HG02571 (cell line): ENCODE data around the gene RACGAP1.

Experiments
- ATAC-seq: cut with Tn5 transposase; IDR thresholded peaks from one replicate; pipeline ENCODE4 v1.9.1; 2021; ENCODE audit warnings: mild to moderate bottlenecking, moderate library complexity; ENCODE audit not compliant: unreplicated experiment

Gene RACGAP1

DNA sequence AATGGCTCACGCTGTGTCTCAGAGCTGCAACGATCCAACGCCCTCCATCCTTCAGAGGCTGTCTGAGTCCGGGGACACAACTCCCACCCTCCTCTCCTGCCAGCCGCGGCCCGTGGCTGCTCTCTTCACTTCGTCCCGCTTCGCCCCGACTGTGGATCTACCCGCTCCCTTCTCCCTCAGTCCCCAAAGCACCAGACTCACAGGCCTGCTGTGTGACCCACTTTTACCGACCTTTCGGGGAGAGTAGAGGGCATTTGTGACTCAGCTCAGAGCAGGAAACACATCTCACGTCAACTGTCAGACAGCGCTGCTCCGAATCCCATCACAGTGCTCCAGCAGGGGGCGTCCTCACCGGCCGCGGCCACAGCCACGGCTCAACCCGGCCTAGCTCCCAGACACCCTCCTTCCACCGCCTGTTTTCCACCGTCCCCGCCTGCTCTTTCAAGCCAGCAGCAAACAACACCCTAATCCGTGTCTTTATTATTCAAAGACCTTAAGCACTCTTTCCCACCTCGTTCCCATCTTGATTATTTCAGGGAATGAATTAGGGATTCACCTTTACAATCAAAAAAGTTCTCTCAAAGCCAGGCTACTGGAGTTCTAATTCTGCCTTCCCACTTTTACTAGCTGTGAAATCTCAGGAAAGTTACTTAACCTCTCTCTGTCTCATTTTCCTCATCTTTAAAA is 79.8 kb downstream of the RACGAP1 start:
- peak; percentile 53 for ATAC-seq

GRCh38 chr12:49944718-49945117 is 80.6 kb downstream of the RACGAP1 start:
- no peak for ATAC-seq

GRCh38 chr12:49944046-49944445 is 81.2 kb downstream of the RACGAP1 start:
- no peak for ATAC-seq

- no peak for ATAC-seq
These were observed 81.7 kb downstream of the RACGAP1 start for GRCh38 chr12:49943625-49943960.

DNA sequence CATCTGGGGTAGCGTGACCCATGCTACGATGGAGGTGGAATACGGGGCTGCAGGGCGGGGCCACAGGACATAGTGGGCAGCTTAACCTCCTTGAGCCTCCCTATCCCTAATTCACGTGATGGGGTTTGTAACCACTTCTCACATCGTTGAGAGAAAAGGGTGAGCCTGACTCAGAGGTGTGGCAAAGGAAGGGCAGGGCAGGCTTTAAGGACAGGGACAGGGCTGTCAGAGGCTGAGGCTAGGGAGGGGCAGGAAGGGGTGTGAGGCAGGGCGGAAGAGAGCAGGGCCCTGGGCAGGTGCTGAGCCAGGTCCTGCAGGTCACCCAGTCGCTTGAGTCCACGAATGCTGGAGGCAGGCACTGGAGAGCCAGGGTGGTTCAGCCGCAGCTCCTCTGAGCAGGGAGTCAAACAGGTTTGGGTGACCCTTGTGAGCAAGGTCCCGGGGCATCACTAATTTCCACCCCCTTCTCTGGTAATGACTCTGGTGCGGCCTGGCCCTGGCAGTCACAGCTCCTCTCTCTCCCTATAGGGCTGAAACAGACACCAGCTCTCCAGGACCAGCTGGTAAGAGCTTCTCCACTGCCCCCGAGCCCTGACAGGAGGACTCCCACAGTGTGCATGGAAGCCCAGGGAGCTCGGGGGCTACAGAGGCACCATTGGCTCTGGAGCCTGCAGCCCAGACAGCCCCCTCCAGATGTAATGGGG is 82.2 kb downstream of the RACGAP1 start:
- ATAC-seq = no peak

GRCh38 chr12:49942512-49942893 is 82.8 kb downstream of the RACGAP1 start:
- ATAC-seq = no peak

DNA sequence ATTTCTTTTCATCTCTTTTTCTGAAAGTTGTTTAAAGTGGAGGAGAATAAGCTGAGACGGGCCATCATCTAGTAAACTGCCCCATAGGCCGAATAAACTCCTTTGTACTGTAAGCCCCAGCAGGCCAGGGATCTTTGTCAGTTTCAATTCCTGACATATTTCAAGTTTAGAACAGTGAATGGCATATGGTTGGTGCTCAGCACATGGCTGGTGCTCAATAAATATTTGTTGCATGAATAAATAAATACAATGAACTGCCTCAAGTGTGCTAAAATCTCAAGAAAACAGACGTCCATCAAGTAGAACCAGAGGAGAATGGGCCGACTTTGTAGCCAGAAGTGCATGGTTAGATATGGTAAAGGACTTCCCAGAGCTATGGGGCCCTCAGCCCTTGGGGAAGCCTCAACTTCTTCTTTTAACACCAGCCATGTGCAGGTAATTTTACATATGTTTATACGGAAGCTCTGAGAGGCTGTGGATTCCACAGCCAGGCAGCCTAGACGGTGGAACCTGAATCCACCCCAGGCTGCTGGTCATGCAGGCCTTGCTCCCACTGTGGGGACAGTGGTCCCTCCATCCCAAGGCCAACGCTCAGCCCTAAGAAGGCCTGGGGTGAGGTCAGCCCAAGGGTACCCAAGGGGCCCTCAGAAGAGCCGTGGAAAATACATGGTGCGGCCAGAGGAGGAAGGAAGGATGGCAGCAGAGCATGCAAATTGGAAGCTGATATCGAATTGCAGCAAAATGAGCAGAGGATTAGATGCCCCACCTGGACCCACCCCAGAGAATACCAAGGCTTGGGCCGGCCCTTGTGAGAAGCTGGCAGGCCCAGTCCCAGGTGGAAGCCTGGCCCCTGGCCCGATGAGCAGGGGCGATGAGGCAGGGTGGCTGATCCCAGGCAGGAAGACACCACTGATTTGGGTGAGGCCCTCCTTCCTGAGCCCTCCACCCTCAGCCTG is 83.5 kb downstream of the RACGAP1 start:
- ATAC-seq = no peak

DNA sequence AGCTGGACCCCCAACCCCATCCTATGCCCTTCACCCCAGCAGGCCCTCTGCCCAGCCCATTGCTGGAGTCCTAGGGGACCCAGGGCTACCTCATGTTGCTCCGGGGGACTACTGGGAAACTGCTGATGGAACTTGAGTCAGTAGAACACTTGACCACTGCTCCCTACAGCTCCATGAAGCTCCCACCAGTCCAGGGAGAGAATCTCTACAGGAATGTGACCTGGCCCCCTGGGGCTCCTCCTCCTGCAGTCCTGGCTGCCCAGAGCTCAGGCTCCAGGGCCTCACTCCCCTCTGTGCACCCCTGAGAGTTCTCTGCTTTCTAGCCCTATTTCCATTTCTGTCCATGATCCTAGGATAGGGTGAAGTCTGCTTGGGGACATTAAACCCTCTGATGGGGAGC is 85.6 kb downstream of the RACGAP1 start:
- no peak for ATAC-seq

- ATAC-seq = no peak
These were observed 86.0 kb downstream of the RACGAP1 start for GRCh38 chr12:49939307-49939706.
